Endothelial cell of umbilical vein (primary cell): Measurements from ENCODE around the gene PTCH2. TPM values are rescaled to one million over a fixed set of nuclear protein-coding genes. Genes with fewer than 3 reads are reported as not detected.

ENCODE experiments used
- BruUV-seq: library from RNA; stranded (reverse); fragments of 400-500 nt; replicated peaks from 2 replicates; lab custom pipeline; 2021; lab: Mats Ljungman, UMichigan
- CTCF ChIA-PET: fragments of 300-600, 350-600 bp; sonication (Branson Sonifier 250); formaldehyde crosslinking; loops from one replicate; lab custom pipeline; 2021; ENCODE audit warnings: antibody characterized with exemption, inconsistent platforms; lab: Charles Lee
- POLR2A ChIA-PET: fragments of 300-600, 350-600 bp; sonication (Branson Sonifier 250); formaldehyde crosslinking; loops from one replicate; lab custom pipeline; 2021; ENCODE audit warnings: antibody characterized with exemption, inconsistent platforms; lab: Charles Lee
- DNase-seq: peaks from one replicate; pipeline ENCODE4 v3.0.0-alpha.2; 2011; ENCODE audit warnings: low read depth, low spot score
- FAIRE-seq: peaks from 2 replicates; lab custom pipeline; 2011; peaks lifted over from hg19 to GRCh38; lab: Jason Lieb, UNC
- H2AFZ ChIP-seq: 2 replicates; pipeline ENCODE4 v1.6.0; 2012; ENCODE audit warnings: low read depth, low read length, control low read depth, inconsistent platforms
- H3K27ac ChIP-seq: 2 replicates; pipeline ENCODE4 v1.5.1; 2011; ENCODE audit warnings: low read depth, mild to moderate bottlenecking, control low read depth, low read length, moderate library complexity; ENCODE audit not compliant: insufficient read depth
- H3K27me3 ChIP-seq, 2 experiments: 2 replicates each; pipeline versions ENCODE4 v1.6.0 to v1.6.1; 2011; ENCODE audit warnings: low read length in 2 of 2, mixed read lengths in 1 of 2; ENCODE audit not compliant: control insufficient read depth in 2 of 2, insufficient read depth in 2 of 2
- H3K36me3 ChIP-seq, 2 experiments: 2 replicates in 1 of 2; 3 replicates in 1 of 2; pipeline ENCODE4 v1.5.1; 2011; ENCODE audit warnings: low read length in 2 of 2, mild to moderate bottlenecking in 1 of 2, moderate library complexity in 1 of 2; ENCODE audit not compliant: control insufficient read depth in 2 of 2, insufficient read depth in 2 of 2; ENCODE audit errors: extremely low read depth in 1 of 2
- H3K4me1 ChIP-seq: 3 replicates; pipeline ENCODE4 v1.5.1; 2011; ENCODE audit warnings: mild to moderate bottlenecking, low read length; ENCODE audit not compliant: control insufficient read depth, insufficient read depth; ENCODE audit errors: extremely low read depth
- H3K4me2 ChIP-seq: 2 replicates; pipeline ENCODE4 v1.6.1; 2011; ENCODE audit warnings: low read length, control low read depth, mixed read lengths; ENCODE audit not compliant: insufficient read depth
- H3K4me3 ChIP-seq, 3 experiments: fragments of 200-600 bp in 1 of 3; sonication (generic), shearing (Covaris generic) in 1 of 3; replicated peaks in 1 of 3; 2 replicates each; pipeline ENCODE4 v1.5.1; 2011 to 2016; ENCODE audit warnings: control low read depth in 3 of 3, low read length in 3 of 3, mild to moderate bottlenecking in 2 of 3, inconsistent platforms in 1 of 3, low read depth in 1 of 3, moderate library complexity in 1 of 3; ENCODE audit not compliant: insufficient read depth in 1 of 3
- H3K79me2 ChIP-seq: 2 replicates; pipeline ENCODE4 v1.6.0; 2012; ENCODE audit warnings: low read length, inconsistent platforms; ENCODE audit not compliant: control insufficient read depth, insufficient read depth
- H3K9ac ChIP-seq: replicated peaks from 2 replicates; pipeline ENCODE3; 2011; ENCODE audit warnings: low read length, control low read depth; ENCODE audit not compliant: insufficient read depth; ENCODE audit errors: extremely low read depth
- H3K9me1 ChIP-seq: replicated peaks from 3 replicates; pipeline ENCODE4 v1.6.0; 2011; ENCODE audit warnings: mild to moderate bottlenecking, low read length; ENCODE audit not compliant: control insufficient read depth, insufficient read depth; ENCODE audit errors: extremely low read depth
- H3K9me3 ChIP-seq: replicated peaks from 2 replicates; pipeline ENCODE4 v1.5.1; 2012; ENCODE audit warnings: low read length, inconsistent platforms; ENCODE audit not compliant: control insufficient read depth, insufficient read depth
- H4K20me1 ChIP-seq: replicated peaks from 2 replicates; pipeline ENCODE3; 2011; ENCODE audit warnings: mild to moderate bottlenecking, low read length; ENCODE audit not compliant: control insufficient read depth, insufficient read depth; ENCODE audit errors: extremely low read depth
- CTCF ChIP-seq, 2 donors: IDR thresholded peaks; 1 replicate in 1 of 2; 2 replicates in 1 of 2; pipeline ENCODE4 v1.5.1; 2011; ENCODE audit warnings: low read length in 2 of 2, mild to moderate bottlenecking in 2 of 2, moderate library complexity in 2 of 2, control low read depth in 1 of 2, inconsistent platforms in 1 of 2, low read depth in 1 of 2; ENCODE audit not compliant: insufficient read depth in 1 of 2; ENCODE audit errors: extremely low read depth in 1 of 2
- EZH2 ChIP-seq: IDR thresholded peaks from 2 replicates; pipeline ENCODE4 v1.6.1; 2012; ENCODE audit warnings: borderline replicate concordance, low read depth, mild to moderate bottlenecking, moderate library complexity, low read length, inconsistent platforms; ENCODE audit not compliant: severe bottlenecking
- FOS ChIP-seq: IDR thresholded peaks from 2 replicates; pipeline ENCODE4 v1.6.1; 2011; ENCODE audit warnings: mild to moderate bottlenecking, low read length, moderate library complexity, borderline replicate concordance; ENCODE audit not compliant: insufficient read depth
- GATA2 ChIP-seq: IDR thresholded peaks from 2 replicates; pipeline ENCODE4 v1.7.0; 2011; ENCODE audit warnings: low read depth, mild to moderate bottlenecking, moderate library complexity, mixed read lengths, low read length; ENCODE audit not compliant: insufficient read length, insufficient read depth
- JUN ChIP-seq: IDR thresholded peaks from 2 replicates; pipeline ENCODE4 v1.6.1; 2011; ENCODE audit warnings: borderline replicate concordance, low read depth; ENCODE audit not compliant: insufficient read length, insufficient read depth
- MAX ChIP-seq: IDR thresholded peaks from 2 replicates; pipeline ENCODE4 v1.6.1; 2011; ENCODE audit not compliant: insufficient read depth, insufficient read length
- MYC ChIP-seq: IDR thresholded peaks from one replicate; pipeline ENCODE4 v1.6.1; 2011; ENCODE audit warnings: mild to moderate bottlenecking, low read depth, low read length
- POLR2A ChIP-seq: IDR thresholded peaks from 2 replicates; pipeline ENCODE4 v1.6.1; 2012; ENCODE audit warnings: low read depth, mild to moderate bottlenecking, control low read depth, low read length
- POLR2AphosphoS5 ChIP-seq: IDR thresholded peaks from 2 replicates; pipeline ENCODE4 v1.6.1; 2012; ENCODE audit warnings: low read depth, mild to moderate bottlenecking, control low read depth, low read length, moderate library complexity; ENCODE audit not compliant: insufficient read depth
- dilution Hi-C: fragments of 300-500 bp; cut with MboI; formaldehyde crosslinking; loops from one replicate; pipeline ENCODE4 v1.15.0; 2019; ENCODE audit warnings: low sequenced_read_pairs; ENCODE audit not compliant: extremely low pct_ligation_motif_present
- intact Hi-C: fragments of 100-400 bp; cut with micrococcal nuclease; formaldehyde crosslinking; loops from one replicate; pipeline ENCODE4 v1.10.0; 2022
- polyA plus RNA-seq, 4 experiments: library from polyadenylated mRNA; depleted of rRNA in 3 of 4; stranded (reverse) in 3 of 4; unstranded in 1 of 4; fragments of >200 nt; gene quantifications; 2 replicates each; pipeline versions ENCODE4 v1.2.1 to v1.2.3, GENCODE V29; 2011 to 2012; ENCODE audit warnings: missing spikeins in 1 of 4
- total RNA-seq: library from RNA; stranded (reverse); gene quantifications from 2 replicates; pipeline ENCODE4 v1.2.3, GENCODE V29; 2021

Gene PTCH2
- total and polyA plus RNA-seq, 2 donors (not counting 3 experiments of a cell fraction or from before 2014, with no cell fraction given): 1.8 TPM

GRCh38 chr1:44849575-44850132, 6.6 kb upstream of the PTCH2 start:
- FAIRE-seq: no peak
- Histone ChIP-seq H3K4me2 (no peak overlapping the region), H2AFZ (no peak overlapping the region), H3K9me3 (no peaks in the 10 kb centered on the region), H3K36me3 (peaks cover 0 to 3% of the 10 kb centered on the region in 2 experiments), H3K4me1 (no peaks in the 10 kb centered on the region), H3K9me1 (no peaks in the 10 kb centered on the region), H3K4me3 (no peak overlapping the region), H3K9ac (no peak overlapping the region), H3K27me3 (no peaks in the 10 kb centered on the region), H3K79me2 (no peaks in the 10 kb centered on the region), H3K27ac (no peak overlapping the region), H4K20me1 (no peaks in the 10 kb centered on the region)
- TF ChIP-seq MAX (no peak), GATA2 (no peak), POLR2AphosphoS5 (no peak), CTCF (IDR thresholded peaks at IDR 0.05; ENCODE audit: extremely low read depth in 1 of 2, insufficient read depth in 1 of 2, low read depth in 1 of 2, low read length in 2 of 2) (no peak), FOS (no peak), MYC (no peak), JUN (no peak), POLR2A (no peak), EZH2 (no peak)
- ChIA-PET CTCF (interaction anchor here (1.6 to 2.6 kb wide), 2 partner anchors 35 to 75 kb away, joined by 4 to 7 read pairs; no protein-coding TSS in a partner anchor), POLR2A (interaction anchor here (1.1 kb wide), 1 partner anchor 74 kb away, joined by 3 read pairs; the partner anchor contains the start of gene RPS8)
- dilution Hi-C loops (no loop called here), intact Hi-C loops (no loop called here)
- BruUV-seq: no TSS peak
- DNase-seq: no peak
